IPS-18c (cell line): ENCODE measurements around the gene MYH6.
"Not testable (repeated sequence)": the region's sequence is repeated elsewhere in the genome, so short reads cannot be mapped to it uniquely, and the experiment has no call there.

Source experiments
- H3K4me3 ChIP-seq: 2 replicates; pipeline ENCODE4 v1.7.0; 2013; ENCODE audit warnings: low read depth, mild to moderate bottlenecking, low read length, moderate library complexity; ENCODE audit not compliant: insufficient read depth
- H3K9me3 ChIP-seq: one replicate; pipeline ENCODE4 v1.6.1; 2013; ENCODE audit warnings: mild to moderate bottlenecking, low read length, moderate library complexity; ENCODE audit not compliant: control insufficient read depth, insufficient read depth

The MYH6 gene

DNA sequence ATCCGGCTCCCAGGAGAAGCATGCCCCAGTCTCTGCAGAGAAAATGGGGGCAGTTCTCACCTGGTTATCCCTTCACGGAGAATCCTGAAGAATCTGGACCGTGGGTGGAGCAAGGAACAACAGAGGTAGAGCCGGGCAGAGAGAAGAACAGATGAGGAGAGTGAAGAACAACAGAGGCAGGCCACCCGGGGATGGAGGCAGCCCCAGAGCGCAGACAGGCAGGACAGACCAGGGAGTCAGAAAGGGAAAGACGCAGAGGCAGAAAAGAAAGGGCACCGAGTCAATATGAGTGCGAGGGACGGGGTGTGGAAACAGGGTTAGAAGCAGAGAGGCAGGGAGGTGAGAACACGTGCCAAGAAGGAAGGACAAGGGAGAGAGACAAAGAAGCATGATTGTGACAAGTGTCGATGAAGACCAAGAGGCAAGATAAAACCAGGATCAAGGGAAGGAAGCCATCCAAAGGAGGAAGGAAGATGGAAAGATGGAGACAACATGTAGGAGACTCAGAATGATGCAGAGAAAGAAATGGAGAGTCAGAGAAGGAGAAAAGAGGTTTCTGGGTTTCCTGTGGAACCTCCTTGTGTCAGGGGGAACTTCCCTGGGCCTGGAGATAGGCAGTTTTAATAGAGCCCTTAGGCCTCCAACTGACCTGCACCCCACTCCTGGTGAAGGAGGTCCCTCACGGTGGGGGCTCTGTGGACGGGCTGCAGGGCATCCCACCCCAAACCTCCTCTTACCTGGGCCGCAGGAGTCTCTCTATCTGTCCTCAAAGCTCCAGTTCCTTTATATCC lies at the start of gene MYH6:
TSS of gene MYH6 (minus strand) at position 758 of the 791 bp plus-strand sequence. CDS start 1,050 bp downstream, outside the sequence.
- Histone ChIP-seq H3K4me3 (no peak within 1 kb of the TSS), H3K9me3 (no peaks in the 10 kb centered on the region)

DNA sequence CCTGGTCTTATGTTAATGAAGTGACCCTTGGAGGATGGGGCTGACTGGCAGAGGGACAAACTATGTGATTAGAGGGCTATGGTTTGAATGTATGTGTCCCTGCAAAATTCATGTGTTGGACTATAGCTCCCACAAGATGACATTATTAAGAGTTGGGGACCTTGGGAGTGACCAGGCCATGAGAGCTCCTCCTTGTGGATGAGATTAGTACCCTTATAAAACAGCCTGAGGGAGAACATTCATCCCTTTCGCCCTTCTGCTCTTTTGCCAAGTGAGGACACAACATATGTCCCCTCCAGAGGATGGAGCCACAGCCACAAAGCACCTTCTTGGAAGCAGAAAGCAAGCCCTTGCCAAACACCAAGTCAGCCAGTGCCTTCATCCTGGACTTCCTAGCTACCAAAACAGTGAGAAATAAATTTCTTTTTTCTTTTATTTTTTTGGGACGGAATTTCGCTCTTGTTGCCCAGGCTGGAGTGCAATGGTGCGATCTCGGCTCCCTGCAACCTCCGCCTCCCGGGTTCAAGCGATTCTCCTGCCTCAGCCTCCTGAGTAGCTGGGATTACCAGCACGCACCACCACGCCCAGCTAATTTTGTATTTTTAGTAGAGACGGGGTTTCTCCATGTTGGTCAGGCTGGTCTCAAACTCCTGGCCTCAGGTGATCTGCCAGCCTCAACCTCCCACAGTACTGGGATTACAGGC lies 49.0 kb upstream of the MYH6 start:
- H3K4me3 ChIP-seq, H3K9me3 ChIP-seq: not testable (repeated sequence)

DNA sequence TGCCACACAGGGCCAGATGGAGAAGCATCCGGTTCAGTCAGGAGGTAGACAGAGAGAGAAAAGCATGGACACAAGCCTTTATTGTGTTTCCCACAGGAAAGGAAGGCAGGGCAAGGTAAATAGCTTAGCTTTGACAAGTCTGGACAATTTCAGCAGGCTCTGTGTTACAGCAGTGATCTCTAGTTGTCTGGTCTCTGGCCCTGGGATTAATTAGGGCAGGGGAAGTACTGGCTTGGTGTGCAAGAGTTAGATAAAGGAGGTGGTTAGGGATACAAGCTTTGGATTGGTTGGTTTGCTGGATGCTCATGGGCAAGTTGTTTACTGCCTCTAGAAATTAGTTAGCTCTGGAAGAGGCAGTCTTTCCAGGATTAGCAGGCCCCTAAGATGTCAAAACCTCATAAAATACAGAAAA lies 46.4 kb upstream of the MYH6 start:
- Histone ChIP-seq H3K4me3 (no peak overlapping the region), H3K9me3 (peaks cover 2% of the 10 kb centered on the region)

DNA sequence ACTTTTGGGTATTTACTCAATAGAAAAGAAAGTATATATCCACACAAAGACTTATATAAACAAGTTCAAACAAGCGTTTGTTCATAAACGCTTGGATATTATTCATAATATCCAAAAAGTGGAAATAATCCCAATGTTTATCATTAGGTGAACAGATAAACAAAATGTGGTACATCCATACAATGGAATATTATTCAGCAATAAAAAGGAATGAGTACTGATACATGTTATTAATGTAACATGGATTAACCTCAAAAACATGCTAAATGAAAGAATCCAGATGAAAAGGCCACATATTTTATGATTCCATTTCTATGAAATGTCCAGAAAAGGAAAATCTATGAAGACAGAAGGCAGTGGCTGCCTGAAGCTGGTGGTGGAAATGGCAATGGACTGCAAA lies 44.2 kb upstream of the MYH6 start:
- no peak overlapping the region for H3K4me3 ChIP-seq
- H3K9me3 ChIP-seq, result peaks cover 2% of the 10 kb centered on the region

DNA sequence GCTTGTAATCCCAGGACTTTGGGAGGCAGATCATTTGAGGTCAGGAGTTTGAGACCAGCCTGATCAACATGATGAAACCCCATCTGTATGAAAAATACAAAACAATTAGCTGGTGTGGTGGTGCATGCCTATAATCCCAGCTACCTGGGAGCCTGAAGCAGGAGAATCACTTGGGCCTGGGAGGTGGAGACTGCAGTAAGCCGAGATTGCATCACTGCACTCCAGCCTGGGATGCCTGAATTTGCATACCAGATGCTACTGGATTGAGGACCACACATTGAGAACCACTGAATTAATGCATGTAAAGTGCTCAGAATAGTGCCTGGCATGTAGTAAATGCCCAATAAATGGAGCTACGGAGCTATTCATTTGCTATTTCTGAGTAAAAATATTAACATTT lies 42.3 kb upstream of the MYH6 start:
- Histone ChIP-seq H3K4me3 (no peak overlapping the region), H3K9me3 (peaks cover 2% of the 10 kb centered on the region)

DNA sequence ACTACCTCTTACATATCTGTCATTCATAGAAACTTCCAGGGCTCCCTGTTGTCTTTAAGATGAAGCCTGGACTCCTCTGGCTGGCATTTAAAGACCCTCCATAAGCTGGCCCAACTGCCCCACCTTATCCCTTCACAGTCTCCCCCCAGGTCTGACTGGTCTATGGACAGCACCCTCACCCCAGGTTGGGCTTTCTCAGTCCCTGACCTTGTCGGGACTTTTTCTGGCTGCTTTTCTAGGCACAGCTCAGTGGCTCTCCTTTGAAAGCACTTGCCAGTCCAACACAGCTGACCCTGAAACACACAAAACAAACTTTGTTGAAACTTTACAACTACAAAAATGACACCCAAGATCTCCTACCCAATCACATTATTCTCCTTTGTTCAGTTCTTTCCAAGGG lies 41.2 kb upstream of the MYH6 start:
- peaks cover 2% of the 10 kb centered on the region for H3K9me3 ChIP-seq
- H3K4me3 ChIP-seq, result no peak overlapping the region

DNA sequence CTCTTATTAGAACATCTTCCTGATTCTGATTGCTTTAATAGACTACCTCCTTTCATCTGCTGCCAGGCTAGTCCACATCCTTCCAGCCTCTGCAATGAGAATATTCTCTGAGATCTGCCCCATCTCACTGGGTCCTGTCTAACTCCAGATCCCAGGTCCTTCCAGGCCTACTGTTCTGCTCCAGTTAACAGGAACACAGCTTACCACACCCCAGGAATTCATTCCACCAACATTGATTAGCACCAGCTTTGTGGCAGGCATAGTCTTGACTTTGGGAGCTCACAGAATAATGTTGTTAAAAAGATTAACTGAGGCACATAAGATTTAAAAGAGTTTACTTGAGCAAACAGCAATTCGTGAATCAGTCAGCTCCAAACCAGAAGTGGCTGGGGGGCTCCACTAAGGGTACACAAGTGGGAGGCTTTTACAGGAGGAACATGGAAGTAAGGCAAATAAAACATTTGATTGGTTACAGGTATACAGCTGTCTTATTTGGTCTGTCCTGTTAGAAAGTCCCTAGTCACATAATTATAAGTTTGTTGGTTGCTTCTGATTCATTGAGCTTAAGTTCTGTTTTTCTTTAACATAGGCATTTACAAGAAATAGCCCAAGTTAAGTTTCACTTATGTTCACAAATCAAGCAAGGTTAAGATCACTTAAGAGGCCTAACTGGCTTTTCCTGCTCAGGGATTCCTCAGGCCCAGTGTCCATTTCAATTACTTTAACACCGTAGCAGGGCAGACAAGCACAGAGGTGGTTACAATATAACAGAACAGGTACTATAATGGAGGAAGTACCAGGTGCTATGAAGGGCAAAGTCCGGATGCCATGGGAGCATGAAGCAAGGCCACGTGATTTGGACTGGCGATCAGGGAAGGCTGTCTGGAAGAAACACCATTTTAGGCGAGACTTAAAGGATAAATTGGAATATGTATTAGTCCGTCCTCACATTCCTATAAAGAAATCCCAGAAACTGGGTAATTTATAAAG lies 39.6 kb upstream of the MYH6 start:
- peaks cover 2% of the 10 kb centered on the region for H3K9me3 ChIP-seq
- H3K4me3 ChIP-seq, result no peak overlapping the region

DNA sequence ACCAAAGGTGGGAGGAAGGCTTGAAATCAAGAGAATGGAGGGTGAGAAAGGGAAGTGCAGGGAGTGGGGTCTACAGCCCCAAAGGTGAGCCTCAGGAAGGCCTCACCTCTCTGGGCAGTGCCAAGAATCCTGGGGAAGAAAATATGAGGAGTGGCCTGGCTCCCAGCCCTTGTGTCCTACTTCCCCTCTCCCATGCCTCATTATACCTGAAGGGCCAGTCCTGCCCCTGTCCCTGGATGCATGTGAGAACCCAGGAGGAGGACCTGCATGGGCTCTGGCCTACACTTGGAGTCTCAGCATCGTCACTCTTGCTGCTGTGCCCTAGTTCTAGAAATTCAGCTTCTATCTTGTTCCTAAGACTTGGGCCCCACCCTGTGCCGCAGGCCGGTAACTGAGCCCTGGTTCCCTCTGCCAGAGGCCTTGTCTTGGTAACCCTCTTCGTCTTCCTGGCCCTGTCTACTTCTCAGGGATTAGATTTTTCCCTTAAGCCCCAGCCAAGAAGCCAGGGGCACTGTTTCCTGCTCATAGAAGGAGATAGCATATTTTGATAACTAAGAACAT lies 38.3 kb upstream of the MYH6 start:
- H3K9me3 ChIP-seq, result no peaks in the 10 kb centered on the region
- H3K4me3 ChIP-seq, result no peak overlapping the region

DNA sequence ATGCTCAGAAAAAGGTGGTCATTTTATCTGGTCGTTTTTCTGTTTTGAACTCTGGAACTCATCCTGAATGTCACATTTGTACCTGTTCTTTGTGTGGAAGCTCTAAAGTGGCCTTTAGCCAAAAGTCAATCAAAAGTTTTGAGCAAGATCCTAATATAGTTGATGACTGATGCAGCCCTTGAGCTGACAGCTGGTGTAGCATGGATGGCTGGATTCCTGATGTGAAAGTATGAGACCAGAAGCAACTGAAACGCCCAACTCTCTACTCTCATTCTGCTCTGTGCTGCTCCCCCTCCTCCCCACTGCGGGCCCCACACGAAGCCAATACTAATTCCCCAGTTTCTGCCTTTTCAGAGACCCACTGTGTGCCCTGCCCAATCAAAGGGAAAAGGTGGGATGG lies 37.7 kb upstream of the MYH6 start:
- Histone ChIP-seq H3K4me3 (no peak overlapping the region), H3K9me3 (no peaks in the 10 kb centered on the region)

DNA sequence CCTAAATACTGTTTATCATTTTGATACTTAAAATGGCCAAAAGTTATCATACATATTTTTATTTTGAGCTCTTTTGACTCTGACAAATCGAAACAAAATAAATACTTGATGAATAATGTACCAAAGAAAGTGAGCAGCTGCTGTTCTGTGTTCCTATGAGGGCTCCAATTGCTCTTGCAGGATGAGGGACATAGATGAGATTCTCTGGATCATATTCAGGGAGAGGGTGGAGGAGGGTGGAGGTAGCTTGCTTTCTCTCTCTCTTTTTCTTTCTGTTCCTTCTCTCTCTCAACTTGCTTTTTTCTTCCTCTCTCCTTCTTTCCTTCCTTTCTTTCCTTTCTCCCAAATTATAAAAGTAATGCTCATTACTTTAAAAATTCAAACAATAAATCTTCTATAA lies 36.2 kb upstream of the MYH6 start:
- Histone ChIP-seq H3K9me3 (no peaks in the 10 kb centered on the region), H3K4me3 (no peak overlapping the region)

DNA sequence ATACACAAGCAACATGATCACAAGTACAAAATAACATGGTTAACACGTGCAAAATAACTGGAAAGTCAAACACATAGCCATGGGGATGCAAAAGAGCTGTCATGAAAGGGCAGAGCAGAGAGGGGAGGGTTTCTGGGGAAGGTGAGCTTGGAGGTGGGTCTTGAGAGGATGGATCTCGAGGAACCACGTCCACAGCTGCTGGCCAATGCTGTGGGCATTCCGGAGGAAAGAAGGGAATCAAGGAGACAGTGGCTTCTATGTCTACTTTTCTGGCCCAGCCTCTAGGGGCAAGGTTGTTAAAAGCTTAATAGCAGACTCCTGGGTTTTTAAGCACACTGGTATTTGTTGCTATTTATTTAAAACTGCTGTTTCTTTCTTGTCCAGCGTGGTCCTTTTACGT lies 35.8 kb upstream of the MYH6 start:
- Histone ChIP-seq H3K4me3 (no peak overlapping the region), H3K9me3 (no peaks in the 10 kb centered on the region)

DNA sequence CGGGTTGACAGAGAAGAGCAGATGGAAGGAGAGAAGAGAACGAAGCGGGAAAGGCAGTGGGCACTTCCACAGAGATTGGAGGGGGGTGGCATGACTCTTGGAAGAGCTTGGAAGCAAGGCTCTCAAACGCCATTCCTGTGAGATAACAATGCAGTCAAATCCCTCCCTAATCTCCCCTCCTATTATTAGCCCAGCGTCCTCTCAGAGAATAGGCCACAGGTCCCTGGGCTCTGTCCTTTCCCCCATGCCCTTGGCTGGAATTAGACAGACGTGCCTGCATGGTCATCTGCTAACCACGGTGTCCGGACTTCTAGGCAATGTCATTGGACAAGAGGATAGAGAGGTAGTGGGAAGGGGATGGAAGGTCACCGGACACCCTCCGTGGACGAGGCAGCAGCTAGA lies 35.3 kb upstream of the MYH6 start:
- H3K4me3 ChIP-seq, result no peak overlapping the region
- no peaks in the 10 kb centered on the region for H3K9me3 ChIP-seq

DNA sequence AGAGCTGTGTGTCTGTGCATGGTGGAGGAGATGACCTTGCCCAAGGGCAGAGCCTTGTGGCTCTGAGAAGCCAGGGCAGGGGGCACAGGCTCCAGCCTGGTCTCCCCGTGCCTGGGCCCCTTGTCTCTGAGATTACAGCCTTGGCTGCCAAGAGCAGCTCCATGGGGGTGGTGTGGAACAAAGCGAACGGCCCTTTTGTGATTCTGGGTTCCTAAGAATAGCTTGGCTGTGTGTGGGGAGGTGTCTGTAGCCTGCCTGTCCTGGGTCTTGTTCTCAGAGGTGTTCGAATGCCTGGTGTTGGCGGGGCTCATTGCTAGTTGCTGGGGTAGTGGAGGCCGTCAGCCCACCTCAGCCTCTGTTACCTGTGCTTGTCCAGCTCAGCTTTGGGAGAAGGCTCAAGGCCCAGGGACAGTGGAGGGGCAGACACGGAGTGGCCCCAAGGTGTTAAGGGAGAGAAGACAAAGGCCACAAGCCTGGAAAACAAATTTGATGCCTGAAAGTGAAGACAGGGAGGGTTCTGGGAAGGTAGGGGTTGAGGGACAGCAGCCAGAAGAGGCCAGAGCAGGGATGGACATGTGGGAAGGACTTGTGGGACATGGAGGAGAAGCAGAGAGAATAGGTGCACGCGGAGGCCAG lies 34.8 kb upstream of the MYH6 start:
- Histone ChIP-seq H3K4me3 (no peak overlapping the region), H3K9me3 (no peaks in the 10 kb centered on the region)

DNA sequence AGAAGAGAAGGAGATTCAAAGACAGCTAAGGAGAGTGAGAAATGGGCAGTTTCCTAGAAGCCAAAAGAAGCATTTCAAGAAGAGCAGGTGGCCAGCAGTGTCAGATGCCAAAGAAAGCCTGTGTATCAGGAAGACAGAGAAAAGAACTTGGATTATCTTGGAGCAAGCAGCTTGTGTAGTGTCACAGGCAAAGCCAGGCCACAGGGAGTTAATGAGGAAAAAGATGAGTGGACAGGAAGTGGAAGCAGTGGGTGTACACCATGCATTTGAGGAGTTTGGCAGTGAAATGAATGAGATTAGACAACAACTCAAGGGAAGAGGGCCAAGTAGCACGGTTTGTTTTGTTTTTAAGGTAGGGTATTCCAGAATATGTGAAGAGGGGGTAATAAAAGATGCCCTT lies 33.0 kb upstream of the MYH6 start:
- H3K4me3 ChIP-seq, result no peak overlapping the region
- no peaks in the 10 kb centered on the region for H3K9me3 ChIP-seq

DNA sequence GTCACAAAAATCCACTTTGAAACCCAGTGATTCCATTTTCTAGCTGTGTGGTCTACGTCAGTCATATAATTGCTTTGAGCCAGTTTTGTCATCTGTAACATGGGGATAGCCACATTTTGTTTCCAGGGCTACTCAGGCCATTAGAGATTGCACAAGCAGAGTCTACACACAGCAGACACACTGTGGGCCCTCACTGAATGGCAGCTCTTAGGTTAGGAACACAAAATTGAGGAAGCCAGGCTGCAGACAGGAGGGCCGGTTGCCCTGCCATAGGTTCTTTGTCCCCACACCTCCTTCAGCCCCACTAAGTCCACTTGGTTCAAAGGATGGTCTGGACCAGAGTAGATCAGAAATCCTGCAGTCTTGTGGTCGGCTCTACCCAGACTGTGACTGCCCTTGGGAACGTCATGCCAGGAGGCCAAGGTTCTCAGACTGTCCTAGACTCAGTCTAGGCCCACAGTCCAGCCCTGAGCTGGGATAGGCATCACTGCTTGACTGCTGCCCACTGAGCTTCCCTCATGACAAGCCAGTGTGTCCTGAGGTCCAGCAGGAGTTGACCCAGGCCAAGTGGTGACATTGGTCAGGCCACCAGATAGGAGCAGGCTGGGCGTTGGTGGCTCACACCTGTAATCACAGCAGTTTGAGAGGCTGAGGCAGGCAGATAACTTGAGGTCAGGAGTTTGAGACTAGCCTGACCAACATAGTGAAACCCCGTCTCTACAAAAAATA lies 31.2 kb upstream of the MYH6 start:
- H3K9me3 ChIP-seq, result no peaks in the 10 kb centered on the region

More for the DNA sequence above, 31.2 kb upstream of the MYH6 start:
- H3K4me3 ChIP-seq, result no peak overlapping the region
